GM23248 (cell line): Measurements from ENCODE around the gene CYP1A1. TPM values are rescaled to one million over a fixed set of nuclear protein-coding genes. Genes with fewer than 3 reads are reported as not detected.
"Not testable (repeated sequence)": the region's sequence is repeated elsewhere in the genome, so short reads cannot be mapped to it uniquely, and the experiment has no call there.

Source experiments
- DNase-seq: peaks from one replicate; pipeline ENCODE4 v3.0.0-alpha.2; 2015
- H2AFZ ChIP-seq: fragments of 200-600 bp; sonication (generic); 2 replicates; pipeline ENCODE4 v1.6.1; 2016; ENCODE audit warnings: antibody characterized with exemption
- H3F3A ChIP-seq: fragments of 200-600 bp; sonication (generic); 2 replicates; pipeline ENCODE4 v1.6.1; 2016; ENCODE audit warnings: mild to moderate bottlenecking, antibody characterized with exemption, mixed run types; ENCODE audit not compliant: insufficient read depth
- H3K27ac ChIP-seq: fragments of 200-600 bp; sonication (generic); 2 replicates; pipeline ENCODE4 v1.5.1; 2016; ENCODE audit warnings: mild to moderate bottlenecking
- H3K27me3 ChIP-seq: fragments of 200-600 bp; sonication (generic); replicated peaks from 2 replicates; pipeline ENCODE4 v1.6.1; 2016; ENCODE audit warnings: mild to moderate bottlenecking; ENCODE audit not compliant: insufficient read depth
- H3K36me3 ChIP-seq: fragments of 200-600 bp; sonication (generic); 2 replicates; pipeline ENCODE4 v1.6.1; 2016; ENCODE audit warnings: low read depth, mild to moderate bottlenecking
- H3K4me1 ChIP-seq: fragments of 200-600 bp; sonication (generic); 2 replicates; pipeline ENCODE4 v1.6.1; 2016; ENCODE audit warnings: mild to moderate bottlenecking; ENCODE audit not compliant: insufficient read depth
- H3K4me2 ChIP-seq: fragments of 200-600 bp; sonication (generic); one replicate; pipeline ENCODE4 v1.6.1; 2016; ENCODE audit warnings: mild to moderate bottlenecking; ENCODE audit not compliant: unreplicated experiment
- H3K4me3 ChIP-seq: fragments of 200-600 bp; sonication (generic); 2 replicates; pipeline ENCODE4 v1.5.1; 2016; ENCODE audit warnings: mild to moderate bottlenecking
- H3K79me2 ChIP-seq: fragments of 200-600 bp; sonication (generic); 2 replicates; pipeline ENCODE4 v1.6.1; 2016; ENCODE audit warnings: mild to moderate bottlenecking; ENCODE audit not compliant: insufficient read depth
- H3K9ac ChIP-seq: fragments of 200-600 bp; sonication (generic); 2 replicates; pipeline ENCODE4 v1.6.1; 2016; ENCODE audit warnings: mild to moderate bottlenecking
- H3K9me2 ChIP-seq: fragments of 200-600 bp; sonication (generic); 2 replicates; pipeline ENCODE4 v1.6.1; 2016; ENCODE audit warnings: mixed run types, mild to moderate bottlenecking, moderate library complexity; ENCODE audit not compliant: insufficient read depth
- H3K9me3 ChIP-seq: fragments of 200-600 bp; sonication (generic); one replicate; pipeline ENCODE4 v1.6.1; 2017; ENCODE audit warnings: low read depth
- H4K20me1 ChIP-seq: fragments of 200-600 bp; sonication (generic); 2 replicates; pipeline ENCODE4 v1.6.0; 2016; ENCODE audit not compliant: insufficient read depth
- EZH2 ChIP-seq: fragments of 200-600 bp; sonication (generic); IDR thresholded peaks from 2 replicates; pipeline ENCODE4 v1.6.1; 2018; ENCODE audit warnings: antibody characterized with exemption, mild to moderate bottlenecking; ENCODE audit not compliant: insufficient read depth, poor library complexity, severe bottlenecking
- EZH2phosphoT487 ChIP-seq: fragments of 200-600 bp; sonication (generic); IDR thresholded peaks from 2 replicates; pipeline ENCODE4 v1.6.1; 2018; ENCODE audit warnings: antibody characterized with exemption, moderate library complexity, mild to moderate bottlenecking, low read depth; ENCODE audit not compliant: insufficient read depth
- WGBS, 2 experiments: methylation state at CpG; one replicate each; pipeline ENCODE4 v1.1.6; 2015 to 2017; ENCODE audit warnings: low lambda C conversion rate in 2 of 2, low coverage in 1 of 2; ENCODE audit errors: missing lambda C conversion rate in 2 of 2; 5-methylcytosine and 5-hydroxymethylcytosine counted together
- in situ Hi-C: fragments of 300-500 bp; cut with MboI; formaldehyde crosslinking; loops from 2 replicates; pipeline ENCODE4 v1.15.0; 2020
- polyA plus RNA-seq: library from polyadenylated mRNA; unstranded; fragments of >200 nt; fragmentation: Nextera tagmentation; extraction: Ambion mirVana; gene quantifications from 2 replicates; pipeline ENCODE4 v1.2.1, GENCODE V29; 2016
- total RNA-seq: library from RNA; depleted of rRNA; stranded (reverse); fragments of >200 nt; shearing (Covaris generic); gene quantifications from 2 replicates; pipeline ENCODE4 v1.2.3, GENCODE V29; 2014

The CYP1A1 gene
- total and polyA plus RNA-seq, 2 experiments from 2014 or later: not detected

GRCh38 chr15:74735305-74735704, 10.0 kb upstream of the CYP1A1 start:
- Histone ChIP-seq H3K36me3 (no peaks in the 10 kb centered on the region), H3K9me2 (no peaks in the 10 kb centered on the region), H3K4me1 (no peaks in the 10 kb centered on the region), H3F3A (no peaks in the 10 kb centered on the region), H2AFZ (no peak overlapping the region), H3K9ac (no peak overlapping the region), H3K27me3 (peaks cover 52% of the 10 kb centered on the region), H3K4me2 (no peak overlapping the region), H3K9me3 (no peaks in the 10 kb centered on the region), H3K4me3 (no peak overlapping the region), H4K20me1 (no peaks in the 10 kb centered on the region), H3K79me2 (no peaks in the 10 kb centered on the region), H3K27ac (no peak overlapping the region)
- TF ChIP-seq EZH2phosphoT487 (no peak), EZH2 (no peak)
- 55 to 66% methylated on average over 3 of the region's 3 CpGs for WGBS, 2 experiments
- no peak for DNase-seq
- in situ Hi-C loops: no loop called here

- WGBS, 2 experiments: 59 to 89% methylated on average over 3 of the region's 3 CpGs
Measured at GRCh38 chr15:74733269-74733668, 7.9 kb upstream of the CYP1A1 start.

GRCh38 chr15:74732846-74733245, 7.5 kb upstream of the CYP1A1 start:
- no peaks in the 10 kb centered on the region for H3K36me3 ChIP-seq
- H3K79me2 ChIP-seq: no peaks in the 10 kb centered on the region
- H3K4me2 ChIP-seq: no peak overlapping the region
- H4K20me1 ChIP-seq: no peaks in the 10 kb centered on the region
- no peak for TF ChIP-seq EZH2phosphoT487
- TF ChIP-seq EZH2: no peak
- no peaks in the 10 kb centered on the region for H3K9me3 ChIP-seq
- WGBS, 2 experiments: 60 to 70% methylated on average over 5 of the region's 5 CpGs
- H3F3A ChIP-seq: no peaks in the 10 kb centered on the region
- no peak overlapping the region for H3K9ac ChIP-seq
- H3K4me3 ChIP-seq: no peak overlapping the region
- no peak overlapping the region for H2AFZ ChIP-seq
- H3K27ac ChIP-seq: no peak overlapping the region
- DNase-seq: no peak
- H3K9me2 ChIP-seq: no peaks in the 10 kb centered on the region
- in situ Hi-C loops: no loop called here
- H3K4me1 ChIP-seq: no peaks in the 10 kb centered on the region
- peaks cover 55% of the 10 kb centered on the region for H3K27me3 ChIP-seq

More at GRCh38 chr15:74733269-74733668, 7.9 kb upstream of the CYP1A1 start:
- H3K4me2 ChIP-seq: no peak overlapping the region
- in situ Hi-C loops: no loop called here
- no peaks in the 10 kb centered on the region for H3K4me1 ChIP-seq
- H3K79me2 ChIP-seq: no peaks in the 10 kb centered on the region
- H3K9ac ChIP-seq: no peak overlapping the region
- no peak overlapping the region for H3K27ac ChIP-seq
- no peaks in the 10 kb centered on the region for H3K36me3 ChIP-seq
- no peaks in the 10 kb centered on the region for H4K20me1 ChIP-seq
- H2AFZ ChIP-seq: no peak overlapping the region
- peaks cover 53% of the 10 kb centered on the region for H3K27me3 ChIP-seq
- no peak for DNase-seq
- H3K9me3 ChIP-seq: no peaks in the 10 kb centered on the region
- no peaks in the 10 kb centered on the region for H3K9me2 ChIP-seq
- no peak for TF ChIP-seq EZH2
- no peak for TF ChIP-seq EZH2phosphoT487
- H3F3A ChIP-seq: no peaks in the 10 kb centered on the region
- no peak overlapping the region for H3K4me3 ChIP-seq

- Histone ChIP-seq H3K27ac (no peak overlapping the region), H2AFZ (no peak overlapping the region), H3K4me1 (no peaks in the 10 kb centered on the region), H3K36me3 (no peaks in the 10 kb centered on the region), H3K27me3 (peaks cover 68% of the 10 kb centered on the region), H3K79me2 (no peaks in the 10 kb centered on the region), H3K4me3 (no peak overlapping the region), H3K9me2 (no peaks in the 10 kb centered on the region), H3K9ac (no peak overlapping the region), H3K4me2 (no peak overlapping the region), H3F3A (no peaks in the 10 kb centered on the region), H4K20me1 (no peaks in the 10 kb centered on the region), H3K9me3 (no peaks in the 10 kb centered on the region)
- in situ Hi-C loops: no loop called here
- no peak for DNase-seq
- WGBS, 2 experiments: 63 to 71% methylated on average over 7 of the region's 7 CpGs
- TF ChIP-seq EZH2 (no peak), EZH2phosphoT487 (no peak)
Measured at GRCh38 chr15:74730619-74731316, 5.4 kb upstream of the CYP1A1 start.

- H3K9me3 ChIP-seq, H3K4me2 ChIP-seq, DNase-seq, H3K4me3 ChIP-seq, H3K36me3 ChIP-seq, H3K79me2 ChIP-seq, H3F3A ChIP-seq, H3K27ac ChIP-seq, H4K20me1 ChIP-seq, in situ Hi-C loops, H3K4me1 ChIP-seq, H3K9ac ChIP-seq, H3K9me2 ChIP-seq, H2AFZ ChIP-seq: not testable (repeated sequence)
- H3K27me3 ChIP-seq: peaks cover 64% of the 10 kb centered on the region
- 38 to 46% methylated on average over 6 of the region's 6 CpGs for WGBS, 2 experiments
Measured at GRCh38 chr15:74729372-74729771, 4.0 kb upstream of the CYP1A1 start.

GRCh38 chr15:74728699-74729098, 3.4 kb upstream of the CYP1A1 start:
- H3K9ac ChIP-seq, DNase-seq, H3K36me3 ChIP-seq, in situ Hi-C loops, H3K4me2 ChIP-seq, H3F3A ChIP-seq, H4K20me1 ChIP-seq, H3K9me3 ChIP-seq, H3K4me3 ChIP-seq, H3K4me1 ChIP-seq, H3K27ac ChIP-seq, H3K79me2 ChIP-seq, H3K9me2 ChIP-seq, H2AFZ ChIP-seq: not testable (repeated sequence)
- 66 to 77% methylated on average over 9 to 18 of the region's 30 CpGs for WGBS, 2 experiments
- H3K27me3 ChIP-seq: peaks cover 67% of the 10 kb centered on the region
